ENCODE data around the gene MANBA.
"Not testable (repeated sequence)": the region's sequence is repeated elsewhere in the genome, so short reads cannot be mapped to it uniquely, and the experiment has no call there.

- TF ChIP-seq, protein P1, sequence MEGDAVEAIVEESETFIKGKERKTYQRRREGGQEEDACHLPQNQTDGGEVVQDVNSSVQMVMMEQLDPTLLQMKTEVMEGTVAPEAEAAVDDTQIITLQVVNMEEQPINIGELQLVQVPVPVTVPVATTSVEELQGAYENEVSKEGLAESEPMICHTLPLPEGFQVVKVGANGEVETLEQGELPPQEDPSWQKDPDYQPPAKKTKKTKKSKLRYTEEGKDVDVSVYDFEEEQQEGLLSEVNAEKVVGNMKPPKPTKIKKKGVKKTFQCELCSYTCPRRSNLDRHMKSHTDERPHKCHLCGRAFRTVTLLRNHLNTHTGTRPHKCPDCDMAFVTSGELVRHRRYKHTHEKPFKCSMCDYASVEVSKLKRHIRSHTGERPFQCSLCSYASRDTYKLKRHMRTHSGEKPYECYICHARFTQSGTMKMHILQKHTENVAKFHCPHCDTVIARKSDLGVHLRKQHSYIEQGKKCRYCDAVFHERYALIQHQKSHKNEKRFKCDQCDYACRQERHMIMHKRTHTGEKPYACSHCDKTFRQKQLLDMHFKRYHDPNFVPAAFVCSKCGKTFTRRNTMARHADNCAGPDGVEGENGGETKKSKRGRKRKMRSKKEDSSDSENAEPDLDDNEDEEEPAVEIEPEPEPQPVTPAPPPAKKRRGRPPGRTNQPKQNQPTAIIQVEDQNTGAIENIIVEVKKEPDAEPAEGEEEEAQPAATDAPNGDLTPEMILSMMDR (IDR thresholded peaks at IDR 0.05): not testable (repeated sequence)
- not testable (repeated sequence) for TF ChIP-seq EP300 (IDR thresholded peaks at IDR 0.05)
Measured at GRCh38 chr4:102738802-102739201, 22.0 kb downstream of the MANBA start.

All from ovary (tissue), 3 donors.